HG03521 (cell line): Measurements from ENCODE around the gene TRIM25.

Experiments
- ATAC-seq: cut with Tn5 transposase; IDR thresholded peaks from one replicate; pipeline ENCODE4 v1.9.1; 2021; ENCODE audit warnings: mild to moderate bottlenecking, moderate library complexity; ENCODE audit not compliant: unreplicated experiment

Gene TRIM25

GRCh38 chr17:56867948-56868376 lies 45.9 kb downstream of the TRIM25 start:
- ATAC-seq, result no peak

GRCh38 chr17:56866496-56866895 lies 47.4 kb downstream of the TRIM25 start:
- no peak for ATAC-seq

GRCh38 chr17:56866076-56866475 lies 47.8 kb downstream of the TRIM25 start:
- ATAC-seq, result no peak

GRCh38 chr17:56863974-56864373 lies 49.9 kb downstream of the TRIM25 start:
- ATAC-seq, result no peak

GRCh38 chr17:56861899-56862298 lies 52.0 kb downstream of the TRIM25 start:
- no peak for ATAC-seq

- no peak for ATAC-seq
Observed at GRCh38 chr17:56851008-56851407, 62.8 kb downstream of the TRIM25 start.

GRCh38 chr17:56850591-56850990 lies 63.3 kb downstream of the TRIM25 start:
- ATAC-seq, result no peak

GRCh38 chr17:56849131-56849530 lies 64.7 kb downstream of the TRIM25 start:
- no peak for ATAC-seq

- no peak for ATAC-seq
Observed at GRCh38 chr17:56847106-56847505, 66.7 kb downstream of the TRIM25 start.

GRCh38 chr17:56845934-56846333 lies 67.9 kb downstream of the TRIM25 start:
- no peak for ATAC-seq

- no peak for ATAC-seq
Observed at GRCh38 chr17:56842577-56842976, 71.3 kb downstream of the TRIM25 start.

GRCh38 chr17:56838687-56839086 lies 75.2 kb downstream of the TRIM25 start:
- no peak for ATAC-seq
